NCI-H2081 (cell line): ENCODE data around the gene NHP2.
A peak's percentile ranks its signal among the peaks of the same experiment; 100 is the strongest.

ENCODE experiments used
- DNase-seq, 2 experiments: peaks; one replicate each; lab custom pipeline; 2025; lab: John Stamatoyannopoulos, UW

The NHP2 gene

DNA sequence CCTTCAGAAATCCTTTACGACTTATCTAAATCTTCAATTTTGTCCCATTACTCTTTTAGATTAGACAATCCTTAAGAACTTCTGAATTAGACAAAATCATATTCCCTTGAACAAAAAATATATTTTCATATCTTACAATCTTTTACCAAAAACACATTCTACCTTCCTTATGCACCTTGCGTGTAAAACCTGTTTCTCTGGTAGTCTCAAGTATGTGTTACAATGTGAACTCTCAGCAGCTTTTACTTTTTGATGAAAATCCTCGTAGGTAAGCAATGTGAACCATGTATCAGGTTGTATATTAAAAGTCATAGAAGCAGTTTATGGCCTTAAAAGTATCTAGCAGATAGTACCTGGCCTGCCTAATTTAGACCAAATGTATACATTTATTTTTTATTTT is 20.8 kb upstream of the NHP2 start:
- no peak for DNase-seq

- DNase-seq = no peak
Observed at GRCh38 chr5:178170455-178170854, 16.8 kb upstream of the NHP2 start.

DNA sequence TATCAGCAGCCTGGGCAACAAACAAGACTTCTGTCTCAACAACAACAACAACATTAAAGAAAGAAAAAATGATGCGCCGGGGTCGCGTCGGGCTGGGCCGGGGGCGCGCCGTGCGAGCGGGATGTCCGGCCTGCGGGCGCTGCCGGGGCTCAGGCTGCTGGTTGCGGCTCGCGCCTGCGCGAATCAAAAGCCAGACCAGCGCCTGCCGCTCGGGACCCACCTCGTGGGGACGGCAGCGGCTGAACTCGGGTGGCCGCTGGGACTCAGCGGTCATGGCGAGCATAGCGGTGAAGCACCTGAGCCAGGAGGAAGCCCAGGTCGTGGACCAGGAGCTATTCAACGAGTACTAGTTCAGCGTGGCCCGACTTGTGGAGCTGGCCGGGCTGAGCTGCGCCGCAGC is 11.9 kb upstream of the NHP2 start:
- no peak for DNase-seq

DNA sequence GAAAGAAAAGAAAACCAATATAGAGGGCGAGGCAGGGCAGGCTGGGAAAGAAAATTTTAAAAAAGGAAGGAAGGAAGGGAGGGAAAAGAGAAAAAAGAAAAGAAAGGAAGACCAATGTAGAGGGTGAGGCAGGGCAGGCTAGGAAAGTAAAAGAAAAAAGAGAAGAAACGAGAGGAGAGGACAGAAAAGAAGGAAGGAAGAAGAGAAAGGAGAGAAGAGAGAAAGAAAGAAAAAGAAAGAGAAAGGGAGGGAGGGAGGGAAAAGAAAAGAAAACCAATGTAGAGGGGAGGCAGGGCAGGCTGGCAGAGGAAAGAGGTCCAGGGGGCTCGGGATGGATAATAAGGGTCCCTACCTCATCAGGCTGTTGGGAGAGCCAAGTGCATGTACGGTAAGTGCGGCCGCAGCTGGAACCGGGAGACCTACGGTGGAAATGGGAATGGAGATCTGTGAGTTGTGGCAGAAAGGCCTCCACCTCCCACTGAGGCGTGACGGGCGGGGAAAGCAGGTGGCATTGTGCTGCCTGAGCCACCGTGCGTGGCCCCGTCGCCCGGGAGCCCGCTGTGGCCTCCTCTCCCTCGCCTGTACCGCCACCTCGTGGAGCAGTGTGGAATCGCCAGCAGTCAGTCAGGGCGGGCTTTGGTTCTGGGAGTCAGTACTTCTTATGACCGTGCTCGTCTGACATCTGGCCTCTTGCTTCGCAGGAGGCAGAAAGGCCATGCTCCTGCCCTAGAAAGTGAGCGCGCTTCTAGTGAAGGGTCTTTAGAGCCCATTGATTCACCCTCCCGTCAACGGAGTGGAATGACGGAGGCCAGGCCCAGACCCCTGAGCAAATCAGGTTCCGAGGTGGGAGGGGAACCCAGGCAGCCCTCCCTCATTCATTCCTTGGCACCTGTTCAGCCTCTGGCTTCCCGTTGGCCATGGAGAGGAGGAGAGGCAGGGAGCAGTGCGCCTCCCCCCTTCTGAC is 10.4 kb upstream of the NHP2 start:
- peak; percentile 87 to 93 for DNase-seq

- no peak for DNase-seq
Observed at GRCh38 chr5:178162481-178162880, 8.8 kb upstream of the NHP2 start.

GRCh38 chr5:178160176-178160575 is 6.5 kb upstream of the NHP2 start:
- no peak for DNase-seq

DNA sequence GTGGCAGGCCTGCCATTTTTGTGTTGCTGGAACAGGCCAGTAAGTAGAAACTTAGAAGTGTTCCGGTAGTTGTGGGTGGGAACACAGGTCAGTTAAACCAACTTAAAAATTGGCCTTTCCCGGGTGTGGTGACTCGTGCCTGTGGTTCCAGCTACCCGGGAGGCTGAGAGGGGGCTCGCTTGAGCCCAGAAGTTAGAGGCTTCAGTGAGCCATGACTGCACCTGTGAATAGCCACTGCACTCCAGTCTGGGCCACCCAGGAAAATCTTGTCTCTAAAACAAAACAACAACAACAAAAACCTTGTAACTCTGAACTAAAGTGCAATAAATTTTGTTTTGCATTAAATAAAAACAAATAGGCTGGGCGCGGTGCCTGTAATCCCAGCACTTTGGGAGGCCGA is 1.4 kb upstream of the NHP2 start:
- DNase-seq = no peak

DNA sequence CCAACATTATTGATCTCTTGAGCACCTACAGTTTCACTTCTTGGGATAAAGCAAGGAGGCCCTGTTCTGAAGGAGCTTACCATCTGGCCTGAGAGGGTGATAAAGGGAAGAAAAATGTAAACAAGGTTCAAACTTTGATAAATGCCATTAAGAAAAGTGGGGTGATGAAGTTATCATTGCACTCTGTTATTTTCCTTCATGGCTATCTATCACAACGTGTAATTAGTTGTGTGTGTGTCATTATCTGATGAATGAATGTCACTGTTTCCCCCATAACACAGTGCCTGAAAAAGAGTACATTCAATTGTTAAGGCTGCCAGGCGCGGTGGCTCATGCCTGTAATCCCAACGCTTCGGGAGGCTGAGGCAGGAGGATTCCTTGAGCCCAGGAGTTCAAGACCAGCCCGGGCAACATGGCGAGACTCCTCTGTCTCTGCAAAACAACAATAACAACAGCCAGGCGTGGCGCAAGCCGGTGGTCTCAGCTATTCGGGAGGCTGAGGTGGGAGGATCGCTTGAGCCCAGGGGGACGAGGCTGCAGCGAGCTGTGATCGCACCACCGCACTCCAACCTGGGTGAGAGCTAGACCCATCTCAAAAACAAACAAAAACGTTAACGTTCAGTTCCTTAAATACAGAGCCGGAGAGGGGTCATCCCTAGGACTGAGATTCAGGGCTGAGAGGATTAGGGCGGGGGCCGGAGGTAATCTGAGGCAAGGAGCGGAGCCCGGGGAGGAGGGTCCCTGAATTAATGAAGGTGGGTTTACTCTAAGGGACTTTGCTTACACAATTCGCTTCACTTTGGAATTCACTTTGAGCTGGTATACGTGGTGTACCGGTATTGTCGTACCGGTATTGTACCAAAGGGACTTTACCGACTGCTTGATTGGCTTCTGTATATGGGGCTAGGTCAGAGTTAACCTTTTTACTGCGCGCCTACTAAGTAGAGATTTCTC is 917 bp downstream of the NHP2 start:
- DNase-seq = no peak

- no peak for DNase-seq
Observed at GRCh38 chr5:178150977-178151734, 2.5 kb downstream of the NHP2 start.

DNA sequence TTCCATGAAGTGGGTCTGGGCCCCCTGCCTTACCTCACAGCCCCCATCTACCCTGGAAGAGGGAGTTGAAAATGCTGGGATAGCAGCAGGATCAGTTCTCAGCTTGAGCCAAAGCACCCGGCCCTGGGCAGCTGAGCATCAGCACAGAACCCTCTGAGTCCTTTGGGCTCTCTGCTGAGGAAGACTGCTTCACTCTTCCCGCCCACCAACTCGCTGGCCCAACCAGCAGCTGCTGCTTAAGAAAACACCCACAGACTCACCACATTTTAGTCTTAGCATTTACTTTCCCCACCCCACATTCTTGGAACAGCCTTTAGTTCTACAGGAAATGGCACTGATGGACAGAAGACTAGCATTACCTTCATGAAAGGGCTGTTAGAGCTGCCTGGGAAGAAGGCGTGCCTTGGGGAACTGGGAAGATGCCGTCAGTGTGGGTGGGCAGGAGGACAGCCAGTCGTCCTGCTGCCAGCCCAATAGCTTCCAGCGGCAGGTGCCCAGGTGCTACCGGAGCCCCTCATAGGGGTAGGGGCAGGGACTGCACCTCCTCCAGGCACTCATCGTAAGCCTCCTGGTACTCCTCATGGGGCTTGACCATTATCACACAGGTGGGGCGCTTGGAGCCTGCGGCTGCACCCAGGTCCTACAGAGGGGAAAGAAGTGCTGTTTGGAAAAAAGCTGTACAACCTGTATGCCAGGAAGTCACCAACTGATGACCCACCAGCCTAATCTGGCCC is 4.3 kb downstream of the NHP2 start:
- DNase-seq = no peak

- DNase-seq = no peak
Observed at GRCh38 chr5:178147406-178147805, 6.3 kb downstream of the NHP2 start.

DNA sequence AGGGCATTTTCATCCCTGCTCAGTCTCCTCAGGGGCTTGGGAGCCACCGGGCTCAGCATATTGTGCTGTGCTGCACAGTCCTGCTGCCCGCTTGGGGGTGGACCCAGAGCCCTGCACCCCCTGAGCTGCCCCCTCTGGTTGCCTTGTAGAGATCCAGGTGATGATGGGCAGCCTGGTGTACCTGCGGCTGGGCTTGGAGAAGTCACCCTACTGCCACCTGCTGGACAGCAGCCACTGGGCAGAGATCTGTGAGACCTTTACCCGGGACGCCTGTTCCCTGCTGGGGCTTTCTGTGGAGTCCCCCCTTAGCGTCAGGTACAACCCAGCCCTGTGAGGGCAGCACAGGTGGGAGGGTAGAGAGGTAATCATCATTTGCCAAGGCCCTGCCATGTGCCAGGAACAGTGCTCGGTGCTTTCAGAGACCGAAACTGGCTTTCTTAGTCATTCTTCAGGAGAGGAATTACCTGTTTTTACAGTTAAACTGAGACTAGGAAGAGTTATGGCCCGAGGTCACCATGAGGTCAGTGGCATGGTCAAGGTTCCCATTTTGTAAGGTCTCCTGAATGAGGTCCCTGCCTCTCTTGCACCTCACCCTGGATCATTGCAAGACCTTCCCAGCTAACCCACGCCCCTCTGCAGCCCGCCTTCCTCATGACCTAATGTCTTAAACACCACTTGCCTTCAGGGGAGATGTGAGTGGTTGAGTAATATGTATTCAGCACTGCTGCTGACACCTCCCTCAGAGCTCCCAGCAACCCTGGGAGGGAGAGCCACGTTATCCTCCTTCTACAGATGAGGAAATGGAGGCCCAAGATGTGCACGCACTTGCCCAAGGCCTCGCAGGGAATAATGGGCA is 7.5 kb downstream of the NHP2 start:
- DNase-seq = peak; percentile 40 to 57

- DNase-seq = no peak
Observed at GRCh38 chr5:178143901-178144300, 9.8 kb downstream of the NHP2 start.

DNA sequence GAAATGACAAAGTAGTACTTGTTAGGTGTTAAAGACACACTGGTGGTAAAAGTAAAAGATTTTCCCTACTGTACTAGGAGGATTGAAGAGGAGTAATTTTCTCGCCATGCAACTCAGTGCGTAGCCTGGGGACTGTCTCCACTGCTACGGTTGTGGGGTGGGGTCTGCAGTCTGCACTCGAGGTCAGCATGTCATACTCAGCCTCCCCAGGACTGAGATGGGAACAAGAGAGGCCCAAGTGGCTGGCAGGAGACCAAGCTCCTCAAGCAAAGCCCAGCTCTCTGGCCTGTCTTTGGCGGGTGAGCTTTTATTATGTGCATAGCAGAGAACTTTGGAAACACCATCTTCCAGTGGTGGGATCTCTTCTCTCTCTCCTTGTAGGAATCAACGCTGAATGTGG is 10.4 kb downstream of the NHP2 start:
- DNase-seq = no peak

- DNase-seq = no peak
Observed at GRCh38 chr5:178142642-178143041, 11.0 kb downstream of the NHP2 start.

DNA sequence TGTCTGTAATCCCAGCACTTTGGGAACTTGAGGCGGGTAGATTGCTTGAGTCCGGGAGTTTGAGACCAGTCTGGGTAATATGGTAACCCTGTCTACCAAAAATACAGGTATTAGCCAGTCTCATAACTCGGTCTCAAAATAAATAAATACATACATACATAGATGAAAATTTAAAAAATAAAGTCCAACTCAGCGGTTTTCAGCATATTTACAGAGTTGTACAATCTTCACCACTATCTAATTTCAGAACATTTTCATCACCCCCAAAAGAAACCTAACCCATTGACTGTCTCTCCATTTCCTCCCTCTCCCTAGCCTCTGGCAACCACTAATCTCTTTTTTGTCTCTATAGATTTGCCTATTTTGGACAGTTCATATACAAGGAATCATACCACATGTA is 12.1 kb downstream of the NHP2 start:
- no peak for DNase-seq

- no peak for DNase-seq
Observed at GRCh38 chr5:178137991-178138390, 15.7 kb downstream of the NHP2 start.

GRCh38 chr5:178136990-178137389 is 16.7 kb downstream of the NHP2 start:
- no peak for DNase-seq

DNA sequence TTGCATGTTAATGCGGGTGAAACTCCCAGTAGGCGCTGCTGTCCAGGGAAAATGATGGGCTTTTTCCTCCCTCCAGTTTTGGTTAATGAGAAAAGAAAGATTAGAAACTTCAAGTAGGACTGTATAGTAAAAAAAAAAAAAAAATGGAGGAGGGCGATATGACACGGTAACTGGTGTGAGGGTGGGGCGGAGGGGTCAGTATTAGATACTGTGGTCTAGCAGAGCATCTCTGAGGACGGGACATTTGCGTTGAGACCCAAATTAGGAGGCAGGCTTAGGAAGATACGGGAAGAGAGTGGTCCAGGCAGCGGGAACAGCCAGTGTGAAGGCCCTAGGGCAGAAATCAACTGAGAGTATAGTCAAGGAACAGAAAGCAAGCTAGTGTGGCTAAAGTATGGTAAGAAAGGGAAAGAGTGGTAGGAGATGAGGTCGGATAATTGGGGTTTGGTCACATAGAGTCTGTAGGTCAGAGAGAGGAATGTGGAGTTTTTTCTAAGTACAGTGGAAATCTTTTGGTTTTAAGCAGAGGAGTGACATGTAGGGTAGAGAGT is 22.2 kb downstream of the NHP2 start:
- DNase-seq = no peak
